Measurements from ENCODE around the gene STX10. TPM values are rescaled to one million over a fixed set of nuclear protein-coding genes. Genes with fewer than 3 reads are reported as not detected.
"Not testable (repeated sequence)": the region's sequence is repeated elsewhere in the genome, so short reads cannot be mapped to it uniquely, and the experiment has no call there.

Gene STX10
- total and polyA plus RNA-seq, 3 donors from 2014 or later, result 18.1 to 37.6 (median 27.2) TPM

DNA sequence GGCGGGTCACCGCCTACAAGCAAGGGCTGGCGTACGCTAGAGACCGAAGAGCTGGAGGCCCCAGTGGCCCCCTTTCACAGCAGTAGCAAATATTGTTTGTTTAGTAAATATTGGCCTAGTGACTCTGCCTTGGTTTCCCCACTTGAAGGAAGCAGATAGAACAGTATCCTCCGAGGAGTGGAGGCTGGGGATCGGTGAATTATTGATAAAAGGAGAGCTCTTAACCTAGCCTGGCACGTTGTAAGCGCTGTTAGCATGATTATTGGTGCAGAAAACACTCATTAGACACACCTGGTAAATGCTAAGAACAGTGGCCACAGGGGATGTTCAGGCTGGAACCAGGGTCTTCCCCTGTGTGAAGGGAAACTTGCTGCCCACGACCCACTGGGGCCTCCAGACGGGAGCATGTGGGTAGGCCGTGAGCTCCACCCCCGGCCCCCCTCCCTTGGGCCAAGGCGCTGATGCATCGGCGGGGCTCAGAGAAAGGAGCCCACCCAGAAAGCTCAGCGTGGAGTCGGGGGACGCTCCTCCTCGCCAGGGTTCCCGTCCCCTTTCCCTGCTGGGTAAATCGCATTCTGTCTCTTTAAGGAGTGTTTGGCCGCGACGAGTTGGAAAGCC is 2.3 kb upstream of the STX10 start:
- Histone ChIP-seq H3K9me3 (no peaks in the 10 kb centered on the region), H3K27me3 (no peaks in the 10 kb centered on the region), H3K4me1 (peaks cover 18% of the 10 kb centered on the region), H3K4me3 (peak overlapping the region; percentile 73 to 78), H3K27ac (peak overlapping the region; percentile 76 to 96), H3K36me3 (ENCODE audit: low read depth, missing control alignments) (no peaks in the 10 kb centered on the region)
- intact Hi-C loops (cut with DNase I; ENCODE audit: low total_unique reads), result loop anchor here (5.0 kb wide), 1 partner anchor 35 kb away; the partner anchor contains the start of genes NACC1 and TRMT1
- no peak for DNase-seq
- TF ChIP-seq POLR2A (IDR thresholded peaks at IDR 0.05), result no peak
- TF ChIP-seq, protein P1, sequence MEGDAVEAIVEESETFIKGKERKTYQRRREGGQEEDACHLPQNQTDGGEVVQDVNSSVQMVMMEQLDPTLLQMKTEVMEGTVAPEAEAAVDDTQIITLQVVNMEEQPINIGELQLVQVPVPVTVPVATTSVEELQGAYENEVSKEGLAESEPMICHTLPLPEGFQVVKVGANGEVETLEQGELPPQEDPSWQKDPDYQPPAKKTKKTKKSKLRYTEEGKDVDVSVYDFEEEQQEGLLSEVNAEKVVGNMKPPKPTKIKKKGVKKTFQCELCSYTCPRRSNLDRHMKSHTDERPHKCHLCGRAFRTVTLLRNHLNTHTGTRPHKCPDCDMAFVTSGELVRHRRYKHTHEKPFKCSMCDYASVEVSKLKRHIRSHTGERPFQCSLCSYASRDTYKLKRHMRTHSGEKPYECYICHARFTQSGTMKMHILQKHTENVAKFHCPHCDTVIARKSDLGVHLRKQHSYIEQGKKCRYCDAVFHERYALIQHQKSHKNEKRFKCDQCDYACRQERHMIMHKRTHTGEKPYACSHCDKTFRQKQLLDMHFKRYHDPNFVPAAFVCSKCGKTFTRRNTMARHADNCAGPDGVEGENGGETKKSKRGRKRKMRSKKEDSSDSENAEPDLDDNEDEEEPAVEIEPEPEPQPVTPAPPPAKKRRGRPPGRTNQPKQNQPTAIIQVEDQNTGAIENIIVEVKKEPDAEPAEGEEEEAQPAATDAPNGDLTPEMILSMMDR (IDR thresholded peaks at IDR 0.05), result no peak
- 0 to 2% methylated on average over 17 to 25 of the region's 25 CpGs for WGBS, 2 donors

- no peaks in the 10 kb centered on the region for H3K36me3 ChIP-seq (ENCODE audit: low read depth, missing control alignments)
- peak overlapping the region; percentile 73 to 78 for H3K4me3 ChIP-seq
- H3K9me3 ChIP-seq, result no peaks in the 10 kb centered on the region
- 0 to 1% methylated on average over 19 to 66 of the region's 71 CpGs for WGBS, 2 donors
- DNase-seq, result peak; percentile 97
- peaks cover 18% of the 10 kb centered on the region for H3K4me1 ChIP-seq
- no peaks in the 10 kb centered on the region for H3K27me3 ChIP-seq
- intact Hi-C loops (cut with DNase I; ENCODE audit: low total_unique reads), result loop anchor here (5.0 kb wide), 1 partner anchor 34 kb away; the partner anchor contains the start of genes NACC1 and TRMT1
- peak; percentile 84 for TF ChIP-seq POLR2A (IDR thresholded peaks at IDR 0.05)
- TF ChIP-seq, protein P1 (IDR thresholded peaks at IDR 0.05), result no peak
- H3K27ac ChIP-seq, result peak overlapping the region; percentile 83 to 96
Measured at GRCh38 chr19:13151605-13152355, 1.6 kb upstream of the STX10 start.

DNA sequence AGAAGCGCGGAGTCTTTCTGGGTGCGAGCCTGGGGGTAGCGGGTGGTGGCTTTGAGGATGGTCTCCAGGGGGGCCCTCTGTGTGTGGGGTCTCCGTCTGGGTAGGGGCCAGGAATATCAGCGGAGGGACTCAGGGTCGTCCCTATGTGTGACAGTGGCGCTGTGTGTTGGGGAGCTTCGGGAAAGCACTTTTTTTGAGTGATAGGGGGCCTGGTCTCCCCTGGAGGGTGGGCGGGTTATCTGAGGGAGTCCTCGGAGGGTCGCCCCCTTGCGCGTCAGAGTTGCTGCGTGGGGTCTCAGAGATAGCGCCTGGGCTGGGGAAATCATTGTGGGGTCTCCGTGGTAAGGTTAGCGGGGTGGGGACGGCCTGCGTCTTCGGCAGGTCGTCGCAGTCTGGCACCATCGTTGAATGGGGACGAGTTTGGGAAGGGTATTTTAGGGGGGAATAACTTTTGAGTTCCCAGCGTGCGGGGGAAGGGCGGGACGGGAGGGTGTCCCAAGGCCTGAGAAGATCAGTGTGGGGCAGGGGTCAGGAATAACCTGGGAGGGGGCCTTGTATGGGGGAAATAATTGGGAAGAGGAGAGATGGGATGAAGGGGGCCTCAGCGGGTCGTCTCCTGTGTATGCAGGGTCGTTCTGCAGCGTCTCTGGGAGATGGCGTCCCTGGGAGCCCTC is 893 bp upstream of the STX10 start:
- no peaks in the 10 kb centered on the region for H3K27me3 ChIP-seq
- DNase-seq, result peak; percentile 30
- intact Hi-C loops (cut with DNase I; ENCODE audit: low total_unique reads), result loop anchor here (5.0 kb wide), 1 partner anchor 34 kb away; the partner anchor contains the start of genes NACC1 and TRMT1
- peak overlapping the region; percentile 73 to 78 for H3K4me3 ChIP-seq
- TF ChIP-seq, protein P1 (IDR thresholded peaks at IDR 0.05), result no peak
- TF ChIP-seq POLR2A (IDR thresholded peaks at IDR 0.05), result no peak
- H3K27ac ChIP-seq, result peak overlapping the region; percentile 83 to 96
- H3K9me3 ChIP-seq, result no peaks in the 10 kb centered on the region
- no peaks in the 10 kb centered on the region for H3K36me3 ChIP-seq (ENCODE audit: low read depth, missing control alignments)
- peaks cover 18% of the 10 kb centered on the region for H3K4me1 ChIP-seq
- 0 to 2% methylated on average over 34 of the region's 34 CpGs for WGBS, 2 donors

DNA sequence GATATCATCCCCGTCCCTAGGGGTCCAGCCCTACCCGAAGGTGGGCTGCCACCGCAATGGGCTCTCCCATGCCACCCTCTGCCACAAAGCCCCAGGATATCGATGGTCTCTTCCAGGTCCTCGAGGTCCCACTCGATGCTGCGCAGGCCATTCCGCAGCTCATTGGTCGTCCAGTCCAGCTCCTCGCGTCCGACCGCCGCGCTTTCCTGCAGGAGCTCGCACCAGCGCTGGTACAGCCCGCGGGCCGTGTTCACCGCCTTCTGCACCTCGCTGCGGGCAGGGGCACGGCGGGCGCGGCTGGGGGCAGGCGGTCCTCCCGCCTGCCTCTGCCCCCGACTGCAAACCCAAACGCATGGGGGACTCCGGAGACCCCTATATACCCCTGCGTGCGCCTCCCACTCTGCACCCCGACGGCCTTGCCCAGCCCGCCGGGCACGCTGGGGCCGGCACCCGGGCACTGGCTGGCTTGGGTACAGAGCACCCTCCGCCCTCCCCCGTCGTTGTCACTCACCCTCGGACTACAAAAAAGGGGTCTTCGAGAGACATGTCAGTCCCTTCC is 468 bp downstream of the STX10 start:
- TF ChIP-seq, protein P1 (IDR thresholded peaks at IDR 0.05), result no peak
- TF ChIP-seq POLR2A (IDR thresholded peaks at IDR 0.05), result no peak
- peaks cover 4% of the 10 kb centered on the region for H3K4me1 ChIP-seq
- no peaks in the 10 kb centered on the region for H3K9me3 ChIP-seq
- peak overlapping the region; percentile 73 to 78 for H3K4me3 ChIP-seq
- WGBS, 2 donors, result 1 to 5% methylated on average over 4 to 45 of the region's 46 CpGs
- peak; percentile 55 for DNase-seq
- H3K27ac ChIP-seq, result peak overlapping the region; percentile 83 to 96
- intact Hi-C loops (cut with DNase I; ENCODE audit: low total_unique reads), result loop anchor here (5.0 kb wide), 1 partner anchor 32 kb away; the partner anchor contains the start of genes NACC1 and TRMT1
- H3K36me3 ChIP-seq (ENCODE audit: low read depth, missing control alignments), result no peaks in the 10 kb centered on the region
- H3K27me3 ChIP-seq, result no peaks in the 10 kb centered on the region

- H3K36me3 ChIP-seq (ENCODE audit: low read depth, missing control alignments); intact Hi-C loops (cut with DNase I; ENCODE audit: low total_unique reads); H3K9me3 ChIP-seq; H3K4me1 ChIP-seq; H3K27me3 ChIP-seq: not testable (repeated sequence)
- peak overlapping the region in 1 of 2 donors; percentile 96 for H3K27ac ChIP-seq
- peak overlapping the region; percentile 73 to 78 for H3K4me3 ChIP-seq
- 11 to 28% methylated on average over 14 to 17 of the region's 17 CpGs for WGBS, 2 donors
- peak; percentile 34 for DNase-seq
Measured at GRCh38 chr19:13149173-13149627, 975 bp downstream of the STX10 start.

Measured in testis (tissue), 3 donors.